Measurements from ENCODE around the gene CKAP2L. TPM values are rescaled to one million over a fixed set of nuclear protein-coding genes. Genes with fewer than 3 reads are reported as not detected.

CKAP2L gene
- total and polyA plus RNA-seq, 9 of the 15 experiments (the other 6 are each of a cell fraction or from before 2014, with no cell fraction given) = 10.4 to 21.9 (median 14.2) TPM

- no peak for TF ChIP-seq NR2C2 (CRISPR knock-in tag; IDR thresholded peaks at IDR 0.05)
- peak; percentile 82 for TF ChIP-seq NR2C2 (tag; IDR thresholded peaks at IDR 0.05)
- TF ChIP-seq, protein P1, sequence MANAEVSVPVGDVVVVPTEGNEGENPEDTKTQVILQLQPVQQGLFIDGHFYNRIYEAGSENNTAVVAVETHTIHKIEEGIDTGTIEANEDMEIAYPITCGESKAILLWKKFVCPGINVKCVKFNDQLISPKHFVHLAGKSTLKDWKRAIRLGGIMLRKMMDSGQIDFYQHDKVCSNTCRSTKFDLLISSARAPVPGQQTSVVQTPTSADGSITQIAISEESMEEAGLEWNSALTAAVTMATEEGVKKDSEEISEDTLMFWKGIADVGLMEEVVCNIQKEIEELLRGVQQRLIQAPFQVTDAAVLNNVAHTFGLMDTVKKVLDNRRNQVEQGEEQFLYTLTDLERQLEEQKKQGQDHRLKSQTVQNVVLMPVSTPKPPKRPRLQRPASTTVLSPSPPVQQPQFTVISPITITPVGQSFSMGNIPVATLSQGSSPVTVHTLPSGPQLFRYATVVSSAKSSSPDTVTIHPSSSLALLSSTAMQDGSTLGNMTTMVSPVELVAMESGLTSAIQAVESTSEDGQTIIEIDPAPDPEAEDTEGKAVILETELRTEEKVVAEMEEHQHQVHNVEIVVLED (CRISPR knock-in tag; IDR thresholded peaks at IDR 0.05) = no peak
- TF ChIP-seq MECOM (CRISPR knock-in tag; IDR thresholded peaks at IDR 0.05) = 0 out of 2 replicates have a peak, but pooled peaks have one; percentile 16
- no peak for TF ChIP-seq SAFB (IDR thresholded peaks at IDR 0.05; ENCODE audit: borderline replicate concordance, low read depth, low read length)
- TF ChIP-seq, protein P2, sequence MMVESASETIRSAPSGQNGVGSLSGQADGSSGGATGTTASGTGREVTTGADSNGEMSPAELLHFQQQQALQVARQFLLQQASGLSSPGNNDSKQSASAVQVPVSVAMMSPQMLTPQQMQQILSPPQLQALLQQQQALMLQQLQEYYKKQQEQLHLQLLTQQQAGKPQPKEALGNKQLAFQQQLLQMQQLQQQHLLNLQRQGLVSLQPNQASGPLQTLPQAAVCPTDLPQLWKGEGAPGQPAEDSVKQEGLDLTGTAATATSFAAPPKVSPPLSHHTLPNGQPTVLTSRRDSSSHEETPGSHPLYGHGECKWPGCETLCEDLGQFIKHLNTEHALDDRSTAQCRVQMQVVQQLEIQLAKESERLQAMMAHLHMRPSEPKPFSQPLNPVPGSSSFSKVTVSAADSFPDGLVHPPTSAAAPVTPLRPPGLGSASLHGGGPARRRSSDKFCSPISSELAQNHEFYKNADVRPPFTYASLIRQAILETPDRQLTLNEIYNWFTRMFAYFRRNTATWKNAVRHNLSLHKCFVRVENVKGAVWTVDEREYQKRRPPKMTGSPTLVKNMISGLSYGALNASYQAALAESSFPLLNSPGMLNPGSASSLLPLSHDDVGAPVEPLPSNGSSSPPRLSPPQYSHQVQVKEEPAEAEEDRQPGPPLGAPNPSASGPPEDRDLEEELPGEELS (CRISPR knock-in tag; IDR thresholded peaks at IDR 0.05; ENCODE audit: borderline replicate concordance) = no peak
- TF ChIP-seq TFAP4 (CRISPR knock-in tag; IDR thresholded peaks at IDR 0.05; ENCODE audit: borderline replicate concordance) = peak; percentile 7; the same call in 1 of the 2 replicates
- TF ChIP-seq HDGF (IDR thresholded peaks at IDR 0.05) = 0 out of 2 replicates have a peak, but pooled peaks have one; percentile 38
- 0 out of 4 replicates have a peak, but pooled peaks of 1 of the 2 experiments have one; percentile 8 for TF ChIP-seq FOXA3 (CRISPR knock-in tag; conservative IDR thresholded peaks at IDR 0.05 in 1 of 2, IDR thresholded peaks at IDR 0.05 in 1 of 2)
- TF ChIP-seq JUN (IDR thresholded peaks at IDR 0.05; ENCODE audit: borderline replicate concordance, low read depth, low read length) = no peak
- TF ChIP-seq JUN (CRISPR knock-in tag; IDR thresholded peaks at IDR 0.05; ENCODE audit: borderline replicate concordance) = peak; percentile 65; the same call in 1 of the 2 replicates
- peak; percentile 2; the same call in 1 of the 2 replicates for TF ChIP-seq CBFB (CRISPR knock-in tag; IDR thresholded peaks at IDR 0.05)
- 0 out of 2 replicates have a peak, but pooled peaks have one; percentile 2 for TF ChIP-seq NFRKB (IDR thresholded peaks at IDR 0.05; ENCODE audit: low read depth)
- TF ChIP-seq ZNF395 (CRISPR knock-in tag; IDR thresholded peaks at IDR 0.05) = 0 out of 2 replicates have a peak, but pooled peaks have one; percentile 47
- TF ChIP-seq SUPT5H (IDR thresholded peaks at IDR 0.05) = no peak
- 0 out of 2 replicates have a peak, but pooled peaks have one; percentile 32 for TF ChIP-seq HDAC8 (tag; IDR thresholded peaks at IDR 0.05)
- TF ChIP-seq, protein P3, sequence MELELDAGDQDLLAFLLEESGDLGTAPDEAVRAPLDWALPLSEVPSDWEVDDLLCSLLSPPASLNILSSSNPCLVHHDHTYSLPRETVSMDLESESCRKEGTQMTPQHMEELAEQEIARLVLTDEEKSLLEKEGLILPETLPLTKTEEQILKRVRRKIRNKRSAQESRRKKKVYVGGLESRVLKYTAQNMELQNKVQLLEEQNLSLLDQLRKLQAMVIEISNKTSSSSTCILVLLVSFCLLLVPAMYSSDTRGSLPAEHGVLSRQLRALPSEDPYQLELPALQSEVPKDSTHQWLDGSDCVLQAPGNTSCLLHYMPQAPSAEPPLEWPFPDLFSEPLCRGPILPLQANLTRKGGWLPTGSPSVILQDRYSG (tag; conservative IDR thresholded peaks at IDR 0.05; ENCODE audit: low read depth) = 0 out of 2 replicates have a peak, but pooled peaks have one; percentile 17
- TF ChIP-seq ID3 (CRISPR knock-in tag; IDR thresholded peaks at IDR 0.05) = no peak
- TF ChIP-seq ID3 (tag; IDR thresholded peaks at IDR 0.05) = 0 out of 2 replicates have a peak, but pooled peaks have one; percentile 5
Measured at GRCh38 chr2:112692918-112693317, 71.5 kb downstream of the CKAP2L start (continued).
